Activated CD8-positive, alpha-beta T cell treated with anti-CD3 and anti-CD28 coated beads, Interleukin-2, amount 10 ng/mL, durations not matched to agents 7 days and 5 days (primary cell): ENCODE results near the gene FRYL. TPM values are rescaled to one million over a fixed set of nuclear protein-coding genes. Genes with fewer than 3 reads are reported as not detected.

ENCODE experiments used
- ATAC-seq: fragments of 150-1000 bp; cut with Tn5 transposase; one replicate; pipeline ENCODE4 v1.10.0; 2021; ENCODE audit warnings: moderate library complexity
- CTCF ChIA-PET: fragments of 350-600 bp; sonication (Branson Sonifier 250); formaldehyde crosslinking; loops from one replicate; lab custom pipeline; 2021; ENCODE audit warnings: antibody characterized with exemption; lab: Charles Lee
- POLR2A ChIA-PET: fragments of 350-600 bp; sonication (Branson Sonifier 250); formaldehyde crosslinking; loops from one replicate; lab custom pipeline; 2021; ENCODE audit warnings: antibody characterized with exemption; lab: Charles Lee
- DNase-seq: peaks from one replicate; pipeline ENCODE4 v3.0.0-alpha.2; 2020
- H3K27ac Mint-ChIP-seq: one replicate; pipeline ENCODE4 v1.8.0; 2021; ENCODE audit warnings: mild to moderate bottlenecking, mixed read lengths
- H3K27me3 Mint-ChIP-seq: one replicate; pipeline ENCODE4 v1.8.0; 2021; ENCODE audit warnings: low read depth, mixed read lengths
- H3K36me3 Mint-ChIP-seq: one replicate; pipeline ENCODE4 v1.8.0; 2021; ENCODE audit warnings: low read depth, mixed read lengths
- H3K4me1 Mint-ChIP-seq: one replicate; pipeline ENCODE4 v1.8.0; 2021; ENCODE audit warnings: low read depth, mixed read lengths
- H3K4me3 Mint-ChIP-seq: one replicate; pipeline ENCODE4 v1.8.0; 2021; ENCODE audit warnings: mild to moderate bottlenecking, mixed read lengths
- H3K9me3 Mint-ChIP-seq: one replicate; pipeline ENCODE4 v1.8.0; 2022; ENCODE audit warnings: mixed read lengths; ENCODE audit not compliant: insufficient read depth
- total RNA-seq, 2 experiments: library from RNA; stranded (reverse); gene quantifications; one replicate each; pipeline ENCODE4 v1.2.3, GENCODE V29; 2021

FRYL gene
- total RNA-seq, 2 experiments from 2014 or later: 98.5 to 107 TPM

- ChIA-PET CTCF (no interaction called here), POLR2A (no interaction called here)
- H3K9me3 Mint-ChIP-seq: no peaks in the 10 kb centered on the region
- no peak for ATAC-seq
- H3K4me1 Mint-ChIP-seq: peaks cover 5% of the 10 kb centered on the region
- DNase-seq: no peak
- H3K27me3 Mint-ChIP-seq: no peaks in the 10 kb centered on the region
- H3K27ac Mint-ChIP-seq: no peak overlapping the region
- peaks cover 52% of the 10 kb centered on the region for H3K36me3 Mint-ChIP-seq
- H3K4me3 Mint-ChIP-seq: no peak overlapping the region
Observed at GRCh38 chr4:48554606-48555005, 225.5 kb downstream of the FRYL start.

- CTCF ChIA-PET: no interaction called here
- peaks cover 47% of the 10 kb centered on the region for H3K36me3 Mint-ChIP-seq
Observed at GRCh38 chr4:48553720-48554119, 226.4 kb downstream of the FRYL start.

GRCh38 chr4:48546336-48546735 lies 233.7 kb downstream of the FRYL start:
- H3K36me3 Mint-ChIP-seq: peaks cover 50% of the 10 kb centered on the region
- POLR2A ChIA-PET: no interaction called here
- no peak overlapping the region for H3K4me3 Mint-ChIP-seq
- no peak for ATAC-seq
- H3K27me3 Mint-ChIP-seq: no peaks in the 10 kb centered on the region
- no peaks in the 10 kb centered on the region for H3K4me1 Mint-ChIP-seq
- no peaks in the 10 kb centered on the region for H3K9me3 Mint-ChIP-seq
- CTCF ChIA-PET: interaction anchor here (0.7 to 1.7 kb wide), 9 partner anchors 16 to 419 kb away, joined by 3 to 6 read pairs (median 4); no protein-coding TSS in a partner anchor
- H3K27ac Mint-ChIP-seq: no peak overlapping the region
- DNase-seq: peak; percentile 53

More at GRCh38 chr4:48553720-48554119, 226.4 kb downstream of the FRYL start:
- Mint-ChIP-seq H3K9me3 (no peaks in the 10 kb centered on the region), H3K27me3 (no peaks in the 10 kb centered on the region), H3K4me1 (no peaks in the 10 kb centered on the region), H3K4me3 (no peak overlapping the region), H3K27ac (no peak overlapping the region)
- POLR2A ChIA-PET: no interaction called here
- ATAC-seq: no peak
- no peak for DNase-seq

- ChIA-PET POLR2A (no interaction called here), CTCF (interaction anchor here (1.5 kb wide), 1 partner anchor 15 kb away, joined by 5 read pairs; no protein-coding TSS in a partner anchor)
- Mint-ChIP-seq H3K36me3 (peaks cover 55% of the 10 kb centered on the region), H3K27me3 (no peaks in the 10 kb centered on the region), H3K4me1 (no peaks in the 10 kb centered on the region), H3K4me3 (no peak overlapping the region), H3K27ac (no peak overlapping the region), H3K9me3 (no peaks in the 10 kb centered on the region)
- DNase-seq (no peak), ATAC-seq (no peak)
Observed at GRCh38 chr4:48543796-48544195, 236.3 kb downstream of the FRYL start.

- Mint-ChIP-seq H3K27ac (no peak overlapping the region), H3K36me3 (peaks cover 52% of the 10 kb centered on the region), H3K27me3 (no peaks in the 10 kb centered on the region), H3K4me1 (no peaks in the 10 kb centered on the region), H3K4me3 (no peak overlapping the region), H3K9me3 (no peaks in the 10 kb centered on the region)
- DNase-seq: no peak
- no peak for ATAC-seq
- POLR2A ChIA-PET: no interaction called here
- CTCF ChIA-PET: interaction anchor here (0.9 to 1.5 kb wide), 2 partner anchors 14 to 15 kb away, joined by 4 to 5 read pairs; no protein-coding TSS in a partner anchor
Observed at GRCh38 chr4:48542888-48543287, 237.2 kb downstream of the FRYL start.

GRCh38 chr4:48539597-48539996 lies 240.5 kb downstream of the FRYL start:
- POLR2A ChIA-PET: no interaction called here
- Mint-ChIP-seq H3K27ac (no peak overlapping the region), H3K9me3 (no peaks in the 10 kb centered on the region), H3K4me3 (no peak overlapping the region), H3K27me3 (no peaks in the 10 kb centered on the region), H3K4me1 (no peaks in the 10 kb centered on the region), H3K36me3 (peaks cover 51% of the 10 kb centered on the region)
- DNase-seq (no peak), ATAC-seq (no peak)
- CTCF ChIA-PET: no interaction called here

- Mint-ChIP-seq H3K36me3 (peaks cover 52% of the 10 kb centered on the region), H3K4me1 (no peaks in the 10 kb centered on the region), H3K27ac (no peak overlapping the region), H3K9me3 (no peaks in the 10 kb centered on the region), H3K4me3 (no peak overlapping the region), H3K27me3 (no peaks in the 10 kb centered on the region)
- no peak for DNase-seq
- no peak for ATAC-seq
- POLR2A ChIA-PET: no interaction called here
- CTCF ChIA-PET: no interaction called here
Observed at GRCh38 chr4:48538358-48538757, 241.7 kb downstream of the FRYL start.

GRCh38 chr4:48526406-48526805 lies 253.7 kb downstream of the FRYL start:
- H3K27me3 Mint-ChIP-seq: no peaks in the 10 kb centered on the region
- no peak for DNase-seq
- no peak overlapping the region for H3K4me3 Mint-ChIP-seq
- H3K27ac Mint-ChIP-seq: no peak overlapping the region
- no peaks in the 10 kb centered on the region for H3K9me3 Mint-ChIP-seq
- POLR2A ChIA-PET: no interaction called here
- peaks cover 55% of the 10 kb centered on the region for H3K36me3 Mint-ChIP-seq
- CTCF ChIA-PET: interaction anchor here (1.1 to 1.8 kb wide), 2 partner anchors 19 to 39 kb away, joined by 4 to 5 read pairs; no protein-coding TSS in a partner anchor
- no peak for ATAC-seq
- H3K4me1 Mint-ChIP-seq: peaks cover 4% of the 10 kb centered on the region

GRCh38 chr4:48518143-48518542 lies 261.9 kb downstream of the FRYL start:
- Mint-ChIP-seq H3K36me3 (peaks cover 50% of the 10 kb centered on the region), H3K27me3 (no peaks in the 10 kb centered on the region), H3K27ac (no peak overlapping the region), H3K9me3 (no peaks in the 10 kb centered on the region), H3K4me1 (no peaks in the 10 kb centered on the region), H3K4me3 (no peak overlapping the region)
- ATAC-seq (no peak), DNase-seq (no peak)
- ChIA-PET POLR2A (no interaction called here), CTCF (no interaction called here)

- Mint-ChIP-seq H3K9me3 (no peaks in the 10 kb centered on the region), H3K27ac (no peak overlapping the region), H3K36me3 (peaks cover 53% of the 10 kb centered on the region), H3K27me3 (no peaks in the 10 kb centered on the region), H3K4me1 (peaks cover under 1% of the 10 kb centered on the region), H3K4me3 (no peak overlapping the region)
- ChIA-PET POLR2A (no interaction called here), CTCF (interaction anchor here (0.6 to 1.5 kb wide), 5 partner anchors 8 to 184 kb away, joined by 3 to 4 read pairs (median 3); no protein-coding TSS in a partner anchor)
- DNase-seq (no peak), ATAC-seq (no peak)
Observed at GRCh38 chr4:48509543-48509942, 270.5 kb downstream of the FRYL start.

- ATAC-seq (no peak), DNase-seq (no peak)
- H3K9me3 Mint-ChIP-seq: no peaks in the 10 kb centered on the region
- H3K4me3 Mint-ChIP-seq: no peak overlapping the region
- peaks cover 36% of the 10 kb centered on the region for H3K36me3 Mint-ChIP-seq
- no peak overlapping the region for H3K27ac Mint-ChIP-seq
- peaks cover 3% of the 10 kb centered on the region for H3K4me1 Mint-ChIP-seq
- CTCF ChIA-PET: no interaction called here
- no peaks in the 10 kb centered on the region for H3K27me3 Mint-ChIP-seq
- POLR2A ChIA-PET: no interaction called here
Observed at GRCh38 chr4:48506716-48507115, 273.4 kb downstream of the FRYL start.

- DNase-seq: no peak
- Mint-ChIP-seq H3K27ac (no peak overlapping the region), H3K9me3 (no peaks in the 10 kb centered on the region), H3K4me3 (no peak overlapping the region), H3K36me3 (peaks cover 36% of the 10 kb centered on the region), H3K4me1 (peaks cover 5% of the 10 kb centered on the region), H3K27me3 (no peaks in the 10 kb centered on the region)
- no peak for ATAC-seq
- POLR2A ChIA-PET: no interaction called here
- CTCF ChIA-PET: no interaction called here
Observed at GRCh38 chr4:48504352-48504751, 275.7 kb downstream of the FRYL start.

GRCh38 chr4:48504026-48504330 lies 276.1 kb downstream of the FRYL start:
- Mint-ChIP-seq H3K27ac (no peak overlapping the region), H3K4me1 (peaks cover 6% of the 10 kb centered on the region), H3K4me3 (no peak overlapping the region), H3K9me3 (no peaks in the 10 kb centered on the region), H3K36me3 (peaks cover 37% of the 10 kb centered on the region), H3K27me3 (no peaks in the 10 kb centered on the region)
- ATAC-seq: no peak
- ChIA-PET CTCF (no interaction called here), POLR2A (interaction anchor here (0.6 kb wide), 1 partner anchor 380 kb away, joined by 3 read pairs; no protein-coding TSS in a partner anchor)
- no peak for DNase-seq
